Endothelial cell (in vitro differentiated cells): Measurements from ENCODE around the gene MND1. TPM values are rescaled to one million over a fixed set of nuclear protein-coding genes. Genes with fewer than 3 reads are reported as not detected.

ENCODE experiments used
- DNase-seq: peaks from one replicate; pipeline ENCODE4 v3.0.0; 2021; ENCODE audit warnings: low spot score
- H3K27ac Mint-ChIP-seq: one replicate; pipeline ENCODE4 v1.8.0; 2021; ENCODE audit warnings: mixed read lengths, inconsistent platforms; ENCODE audit not compliant: unreplicated experiment
- H3K27me3 Mint-ChIP-seq: one replicate; pipeline ENCODE4 v1.8.0; 2021; ENCODE audit warnings: mild to moderate bottlenecking, moderate library complexity, mixed read lengths, inconsistent platforms; ENCODE audit not compliant: unreplicated experiment
- H3K36me3 Mint-ChIP-seq: one replicate; pipeline ENCODE4 v1.8.0; 2021; ENCODE audit warnings: mild to moderate bottlenecking, low read depth, mixed read lengths, inconsistent platforms; ENCODE audit not compliant: unreplicated experiment
- H3K4me1 Mint-ChIP-seq: one replicate; pipeline ENCODE4 v1.8.0; 2021; ENCODE audit warnings: mild to moderate bottlenecking, mixed read lengths, inconsistent platforms; ENCODE audit not compliant: unreplicated experiment
- H3K4me3 Mint-ChIP-seq: one replicate; pipeline ENCODE4 v1.8.0; 2021; ENCODE audit warnings: mild to moderate bottlenecking, mixed read lengths, inconsistent platforms; ENCODE audit not compliant: unreplicated experiment
- H3K9me3 Mint-ChIP-seq: one replicate; pipeline ENCODE4 v1.8.0; 2021; ENCODE audit warnings: mixed read lengths, inconsistent platforms; ENCODE audit not compliant: unreplicated experiment
- total RNA-seq: library from RNA; stranded (reverse); fragmentation: NEBNext Ultra II Directional; extraction: Animal tissue kit (Norgen Biotek cat#: 25700); gene quantifications from one replicate; pipeline ENCODE4 v1.2.1, GENCODE V29; 2021; ENCODE audit not compliant: unreplicated experiment
- TF ChIP-seq, protein P1 (sequence below): fragments of 200-600 bp; sonication (generic); IDR thresholded peaks from one replicate; pipeline ENCODE4 v1.5.0; 2021; ENCODE audit warnings: antibody characterized with exemption; ENCODE audit not compliant: unreplicated experiment

The MND1 gene
- total RNA-seq, 1 donor from 2014 or later, result 5.5 TPM

DNA sequence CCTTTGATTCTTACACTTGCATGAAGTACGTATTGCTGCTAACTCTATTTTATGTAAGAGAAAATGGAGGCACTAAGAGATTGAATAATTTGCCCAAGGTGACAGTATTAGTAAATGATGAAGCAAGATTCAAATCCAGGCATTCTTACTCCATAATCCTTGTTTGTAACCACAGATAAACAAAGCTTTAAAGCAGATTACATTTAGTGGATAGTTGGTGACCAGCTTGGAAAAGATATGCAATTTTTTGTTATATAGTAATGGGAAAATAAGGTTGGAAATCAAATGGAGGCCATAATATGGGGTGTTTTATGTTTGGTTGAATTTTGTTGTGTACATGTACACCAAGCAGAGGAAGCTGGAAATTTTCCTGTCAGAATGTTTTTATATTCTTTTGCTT is 30.8 kb downstream of the MND1 start:
- TF ChIP-seq, protein P1, sequence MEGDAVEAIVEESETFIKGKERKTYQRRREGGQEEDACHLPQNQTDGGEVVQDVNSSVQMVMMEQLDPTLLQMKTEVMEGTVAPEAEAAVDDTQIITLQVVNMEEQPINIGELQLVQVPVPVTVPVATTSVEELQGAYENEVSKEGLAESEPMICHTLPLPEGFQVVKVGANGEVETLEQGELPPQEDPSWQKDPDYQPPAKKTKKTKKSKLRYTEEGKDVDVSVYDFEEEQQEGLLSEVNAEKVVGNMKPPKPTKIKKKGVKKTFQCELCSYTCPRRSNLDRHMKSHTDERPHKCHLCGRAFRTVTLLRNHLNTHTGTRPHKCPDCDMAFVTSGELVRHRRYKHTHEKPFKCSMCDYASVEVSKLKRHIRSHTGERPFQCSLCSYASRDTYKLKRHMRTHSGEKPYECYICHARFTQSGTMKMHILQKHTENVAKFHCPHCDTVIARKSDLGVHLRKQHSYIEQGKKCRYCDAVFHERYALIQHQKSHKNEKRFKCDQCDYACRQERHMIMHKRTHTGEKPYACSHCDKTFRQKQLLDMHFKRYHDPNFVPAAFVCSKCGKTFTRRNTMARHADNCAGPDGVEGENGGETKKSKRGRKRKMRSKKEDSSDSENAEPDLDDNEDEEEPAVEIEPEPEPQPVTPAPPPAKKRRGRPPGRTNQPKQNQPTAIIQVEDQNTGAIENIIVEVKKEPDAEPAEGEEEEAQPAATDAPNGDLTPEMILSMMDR, result no peak
- Mint-ChIP-seq H3K27me3 (no peaks in the 10 kb centered on the region), H3K36me3 (peaks cover 9% of the 10 kb centered on the region), H3K4me3 (no peak overlapping the region), H3K9me3 (no peaks in the 10 kb centered on the region), H3K27ac (no peak overlapping the region), H3K4me1 (no peaks in the 10 kb centered on the region)
- no peak for DNase-seq

DNA sequence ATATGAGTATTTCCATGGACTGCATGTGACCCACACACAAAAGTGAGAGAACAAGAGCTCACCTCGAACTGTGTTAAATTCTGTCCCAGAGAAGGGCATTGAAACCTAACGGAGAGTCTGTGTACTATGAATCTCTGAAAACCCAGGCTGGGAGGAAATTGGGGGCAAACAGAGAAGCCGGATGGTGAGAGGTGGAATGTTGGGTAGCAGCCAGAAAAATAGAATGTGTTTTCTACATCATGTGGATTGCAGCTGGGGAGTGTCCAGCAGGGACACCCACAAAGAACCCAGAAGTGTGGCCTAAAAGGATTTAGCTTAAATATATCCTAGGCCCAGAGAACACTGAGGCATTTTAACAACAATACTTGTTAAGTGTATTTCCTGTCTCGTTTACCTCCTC is 38.6 kb downstream of the MND1 start:
- peaks cover 5% of the 10 kb centered on the region for H3K4me1 Mint-ChIP-seq
- TF ChIP-seq, protein P1, result no peak
- no peak for DNase-seq
- no peaks in the 10 kb centered on the region for H3K27me3 Mint-ChIP-seq
- no peak overlapping the region for H3K27ac Mint-ChIP-seq
- no peak overlapping the region for H3K4me3 Mint-ChIP-seq
- H3K9me3 Mint-ChIP-seq, result no peaks in the 10 kb centered on the region
- H3K36me3 Mint-ChIP-seq, result no peaks in the 10 kb centered on the region

DNA sequence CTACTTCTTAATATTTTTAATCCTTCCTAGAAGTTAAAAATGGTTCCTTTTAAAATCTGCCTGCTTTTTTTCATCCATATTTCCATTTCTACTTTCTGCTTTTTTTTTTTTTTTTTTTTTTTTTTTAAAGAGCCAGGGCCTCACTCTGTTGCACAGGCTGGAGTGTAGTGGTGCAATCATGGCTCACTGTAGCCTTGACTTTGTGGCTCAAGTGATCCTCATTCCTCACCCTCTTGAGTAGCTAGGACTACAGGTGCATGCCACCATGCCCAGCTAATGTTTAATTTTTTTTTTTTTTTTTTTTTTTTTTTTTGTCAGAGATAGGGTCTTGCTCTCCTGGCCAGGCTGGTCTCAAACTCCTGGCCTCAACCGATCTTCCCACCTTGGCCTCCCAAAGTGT is 39.7 kb downstream of the MND1 start:
- peaks cover 5% of the 10 kb centered on the region for H3K4me1 Mint-ChIP-seq
- H3K9me3 Mint-ChIP-seq, result no peaks in the 10 kb centered on the region
- no peak overlapping the region for H3K4me3 Mint-ChIP-seq
- no peaks in the 10 kb centered on the region for H3K27me3 Mint-ChIP-seq
- TF ChIP-seq, protein P1, result no peak
- no peak overlapping the region for H3K27ac Mint-ChIP-seq
- H3K36me3 Mint-ChIP-seq, result no peaks in the 10 kb centered on the region
- no peak for DNase-seq

DNA sequence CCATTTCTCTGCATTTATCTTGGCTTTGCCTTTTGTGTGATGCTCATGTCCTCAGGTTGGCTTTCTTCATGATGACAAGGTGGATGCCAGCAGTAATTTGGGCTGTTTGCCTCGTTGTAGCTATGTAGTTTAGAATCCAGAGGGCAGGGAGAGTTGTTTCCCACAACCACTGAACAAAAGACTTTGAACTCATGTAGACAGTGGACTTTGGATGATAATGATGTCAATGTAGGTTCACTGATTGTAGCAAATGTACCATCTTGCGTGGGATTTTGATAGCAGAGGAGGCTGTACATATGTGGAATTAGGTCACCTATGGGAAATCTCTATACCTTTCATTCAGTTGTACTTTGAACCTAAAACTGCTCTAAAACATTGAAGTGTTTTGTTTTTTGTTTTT is 41.3 kb downstream of the MND1 start:
- Mint-ChIP-seq H3K9me3 (no peaks in the 10 kb centered on the region), H3K27me3 (no peaks in the 10 kb centered on the region), H3K4me1 (peaks cover 5% of the 10 kb centered on the region), H3K4me3 (no peak overlapping the region), H3K27ac (no peak overlapping the region), H3K36me3 (no peaks in the 10 kb centered on the region)
- no peak for DNase-seq
- TF ChIP-seq, protein P1, result no peak

DNA sequence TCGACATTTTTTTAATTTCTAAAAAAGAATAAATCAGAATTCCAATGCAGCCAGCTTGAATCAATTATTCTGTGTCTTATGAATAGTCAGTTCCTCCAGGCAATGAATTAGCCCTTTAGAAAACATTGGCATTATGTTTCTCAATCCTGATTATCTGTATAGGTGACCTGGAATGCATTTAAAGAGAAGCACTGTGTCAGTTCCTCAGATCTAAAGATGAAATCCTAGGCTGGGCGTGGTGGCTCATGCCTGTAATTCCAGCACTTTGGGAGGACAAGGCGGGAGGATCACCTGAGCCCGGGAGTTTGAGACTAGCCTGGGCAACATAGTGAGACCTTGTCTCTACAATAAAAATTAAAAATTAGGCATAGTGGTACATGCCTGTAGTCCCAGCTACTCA is 43.5 kb downstream of the MND1 start:
- H3K36me3 Mint-ChIP-seq, result no peaks in the 10 kb centered on the region
- TF ChIP-seq, protein P1, result no peak
- no peaks in the 10 kb centered on the region for H3K27me3 Mint-ChIP-seq
- DNase-seq, result no peak
- peaks cover 4% of the 10 kb centered on the region for H3K4me1 Mint-ChIP-seq
- H3K9me3 Mint-ChIP-seq, result no peaks in the 10 kb centered on the region
- no peak overlapping the region for H3K4me3 Mint-ChIP-seq
- H3K27ac Mint-ChIP-seq, result no peak overlapping the region
